ENCODE data around the gene NPPA. TPM values are rescaled to one million over a fixed set of nuclear protein-coding genes. Genes with fewer than 3 reads are reported as not detected.

The NPPA gene
- total RNA-seq, 4 donors from 2014 or later, result not detected

GRCh38 chr1:11802973-11803885 is 44.4 kb downstream of the NPPA start:
- H3K4me3 ChIP-seq, result peak overlapping the region; percentile 30 to 45
- H3K36me3 ChIP-seq, result no peaks in the 10 kb centered on the region
- peaks cover 4 to 23% of the 10 kb centered on the region in 2 donors for H3K4me1 ChIP-seq
- no peaks in the 10 kb centered on the region for H3K27me3 ChIP-seq
- TF ChIP-seq POLR2A (IDR thresholded peaks at IDR 0.05) (peak; percentile 64 to 66), CTCF (IDR thresholded peaks at IDR 0.05) (peak in 2 of 4 experiments; percentile 2 to 9)
- intact Hi-C loops (cut with DNase I; ENCODE audit: low total_unique reads), result loop anchor here (10.0 kb wide), 1 partner anchor 68 kb away; the partner anchor contains the start of gene AGTRAP
- H3K27ac ChIP-seq, result peak overlapping the region; percentile 99
- H3K9me3 ChIP-seq, result no peaks in the 10 kb centered on the region
- DNase-seq, result peak; percentile 95

- H3K36me3 ChIP-seq, result no peaks in the 10 kb centered on the region
- peak overlapping the region; percentile 30 to 45 for H3K4me3 ChIP-seq
- peak overlapping the region; percentile 99 for H3K27ac ChIP-seq
- H3K4me1 ChIP-seq, result peaks cover 0 to 23% of the 10 kb centered on the region in 2 donors
- DNase-seq, result no peak
- intact Hi-C loops (cut with DNase I; ENCODE audit: low total_unique reads), result loop anchor here (10.0 kb wide), 1 partner anchor 68 kb away; the partner anchor contains the start of gene AGTRAP
- H3K27me3 ChIP-seq, result no peaks in the 10 kb centered on the region
- no peaks in the 10 kb centered on the region for H3K9me3 ChIP-seq
- TF ChIP-seq CTCF (IDR thresholded peaks at IDR 0.05) (no peak), POLR2A (IDR thresholded peaks at IDR 0.05) (no peak)
These were observed 45.0 kb downstream of the NPPA start for GRCh38 chr1:11802616-11802972.

- no peak for DNase-seq
- Histone ChIP-seq H3K27ac (peak overlapping the region in 1 of 2 donors; percentile 99), H3K9me3 (no peaks in the 10 kb centered on the region), H3K4me3 (no peak overlapping the region), H3K27me3 (no peaks in the 10 kb centered on the region), H3K4me1 (peaks cover 0 to 22% of the 10 kb centered on the region in 2 donors), H3K36me3 (no peaks in the 10 kb centered on the region)
- TF ChIP-seq POLR2A (IDR thresholded peaks at IDR 0.05) (no peak), CTCF (IDR thresholded peaks at IDR 0.05) (no peak)
- intact Hi-C loops (cut with DNase I; ENCODE audit: low total_unique reads), result loop anchor here (10.0 kb wide), 1 partner anchor 66 kb away; the partner anchor contains the start of gene AGTRAP
These were observed 46.7 kb downstream of the NPPA start for GRCh38 chr1:11800756-11801433.

GRCh38 chr1:11800391-11800755 is 47.2 kb downstream of the NPPA start:
- H3K4me3 ChIP-seq, result no peak overlapping the region
- H3K9me3 ChIP-seq, result no peaks in the 10 kb centered on the region
- H3K36me3 ChIP-seq, result no peaks in the 10 kb centered on the region
- intact Hi-C loops (cut with DNase I; ENCODE audit: low total_unique reads), result loop anchor here (10.0 kb wide), 1 partner anchor 66 kb away; the partner anchor contains the start of gene AGTRAP
- TF ChIP-seq CTCF (IDR thresholded peaks at IDR 0.05) (no peak), POLR2A (IDR thresholded peaks at IDR 0.05) (no peak)
- H3K4me1 ChIP-seq, result peaks cover 0 to 22% of the 10 kb centered on the region in 2 donors
- no peak for DNase-seq
- H3K27me3 ChIP-seq, result no peaks in the 10 kb centered on the region
- no peak overlapping the region for H3K27ac ChIP-seq

Measured in uterus (tissue), 4 donors.